ENCODE measurements around the gene TENM3. TPM values are rescaled to one million over a fixed set of nuclear protein-coding genes. Genes with fewer than 3 reads are reported as not detected.

Gene TENM3
- total and polyA plus RNA-seq, 2 of the 8 experiments (the other 6 are each of a cell fraction or from before 2014, with no cell fraction given), result 36.9 to 69.3 TPM

DNA sequence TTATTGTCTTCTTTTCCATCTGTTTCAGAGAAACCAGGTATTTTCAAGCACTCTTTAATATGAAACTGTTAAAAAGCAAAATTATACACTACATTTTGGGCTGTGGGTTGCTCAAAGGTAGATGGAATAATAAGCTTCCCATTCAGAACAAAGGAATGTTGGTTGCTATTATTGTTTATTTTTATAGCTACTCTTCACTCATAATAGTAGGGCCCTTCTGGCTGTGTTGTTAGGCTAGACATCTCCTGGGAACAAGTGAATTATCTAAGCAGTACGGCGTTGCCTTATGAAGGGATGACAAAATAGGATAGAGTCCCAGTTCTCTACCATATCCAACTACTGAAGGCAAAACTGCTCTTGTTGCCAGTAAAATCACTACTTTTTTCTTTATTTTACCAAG, 34.2 kb downstream of the TENM3 start:
- no peak for FAIRE-seq
- TF ChIP-seq ATF2 (IDR thresholded peaks at IDR 0.05; ENCODE audit: low read length) (no peak), CBX8 (IDR thresholded peaks at IDR 0.05; ENCODE audit: borderline replicate concordance, low read depth, low read length) (no peak), EP300 (IDR thresholded peaks at IDR 0.05; ENCODE audit: borderline replicate concordance in 1 of 2, low read depth in 2 of 2, low read length in 2 of 2) (no peak), NRF1 (IDR thresholded peaks at IDR 0.05; ENCODE audit: low read depth, low read length) (no peak), SP2 (IDR thresholded peaks at IDR 0.05; ENCODE audit: low read length) (no peak), HDAC6 (IDR thresholded peaks at IDR 0.05; ENCODE audit: low read depth, low read length) (no peak), POLR2AphosphoS5 (IDR thresholded peaks at IDR 0.05; ENCODE audit: low read depth, low read length) (no peak), POLR2A (IDR thresholded peaks at IDR 0.05; ENCODE audit: control extremely low read depth in 1 of 2, low read depth in 2 of 2, low read length in 2 of 2) (no peak), KDM4A (IDR thresholded peaks at IDR 0.05; ENCODE audit: low read depth, low read length, severe bottlenecking) (no peak), CHD1 (IDR thresholded peaks at IDR 0.05; ENCODE audit: low read depth, low read length) (no peak), TBP (IDR thresholded peaks at IDR 0.05; ENCODE audit: low read depth, low read length) (no peak)
- TF ChIP-seq, protein P1, sequence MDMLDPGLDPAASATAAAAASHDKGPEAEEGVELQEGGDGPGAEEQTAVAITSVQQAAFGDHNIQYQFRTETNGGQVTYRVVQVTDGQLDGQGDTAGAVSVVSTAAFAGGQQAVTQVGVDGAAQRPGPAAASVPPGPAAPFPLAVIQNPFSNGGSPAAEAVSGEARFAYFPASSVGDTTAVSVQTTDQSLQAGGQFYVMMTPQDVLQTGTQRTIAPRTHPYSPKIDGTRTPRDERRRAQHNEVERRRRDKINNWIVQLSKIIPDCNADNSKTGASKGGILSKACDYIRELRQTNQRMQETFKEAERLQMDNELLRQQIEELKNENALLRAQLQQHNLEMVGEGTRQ (IDR thresholded peaks at IDR 0.05; ENCODE audit: low read length), result no peak

More for the DNA sequence above, 34.2 kb downstream of the TENM3 start:
- no peak overlapping the region for H4K91ac ChIP-seq (replicated peaks; ENCODE audit: insufficient read length, low read length)
- no peaks in the 10 kb centered on the region for H4K20me1 ChIP-seq (replicated peaks in 1 of 2; ENCODE audit: control insufficient read depth in 1 of 2, insufficient read depth in 2 of 2, low read length in 2 of 2)
- no peak overlapping the region for H4K5ac ChIP-seq (ENCODE audit: insufficient read length, low read depth, low read length)
- no peak overlapping the region for H3K56ac ChIP-seq (replicated peaks; ENCODE audit: insufficient read length, low read depth, low read length)
- H3K18ac ChIP-seq (ENCODE audit: extremely low read depth, low read length), result no peak overlapping the region
- H2AK5ac ChIP-seq (ENCODE audit: low read depth, low read length), result no peak overlapping the region
- no peak for DNase-seq (ENCODE audit: low read depth in 1 of 2, low spot score in 2 of 2)
- no peak overlapping the region for H3K4ac ChIP-seq (replicated peaks; ENCODE audit: insufficient read length, low read depth, low read length)
- ChIA-PET POLR2A (ENCODE audit: partially characterized antibody) (no interaction called here), CTCF (ENCODE audit: partially characterized antibody) (interaction anchor here (1.2 to 1.7 kb wide), 3 partner anchors 9 to 12 kb away, joined by 3 to 5 read pairs (median 4); no protein-coding TSS in a partner anchor)
- no peak overlapping the region for H2BK5ac ChIP-seq (ENCODE audit: low read depth, low read length)
- no peaks in the 10 kb centered on the region for H3K79me1 ChIP-seq (ENCODE audit: low read depth, low read length)
- no peak overlapping the region for H3K14ac ChIP-seq (ENCODE audit: insufficient read length)
- H3K4me1 ChIP-seq (replicated peaks in 1 of 4; ENCODE audit: control insufficient read depth in 3 of 4, insufficient read depth in 4 of 4, low read length in 3 of 4), result peaks cover 5 to 17% (median 7%) of the 10 kb centered on the region in 4 experiments; a peak in 6 of 7 replicates
- no peaks in the 10 kb centered on the region for H3K27me3 ChIP-seq (replicated peaks in 1 of 4; ENCODE audit: control insufficient read depth in 3 of 4, extremely low read depth in 1 of 4, insufficient read depth in 3 of 4, low read length in 3 of 4)
- WGBS, 2 experiments (ENCODE audit: extremely low coverage in 1 of 2, insufficient coverage in 1 of 2, insufficient read length in 1 of 2, insufficient replicate concordance in 2 of 2, low coverage in 1 of 2, low lambda C conversion rate in 2 of 2, missing lambda C conversion rate in 1 of 2), result 98% methylated on average over 2 of the region's 2 CpGs; no CpG with 5 or more reads in 1 of the 2 experiments
- no peak overlapping the region for H3K27ac ChIP-seq (ENCODE audit: low read depth, low read length)
- no peak overlapping the region for H2AFZ ChIP-seq (ENCODE audit: low read length)
- no peaks in the 10 kb centered on the region for H3K36me3 ChIP-seq (ENCODE audit: control insufficient read depth in 2 of 4, insufficient read depth in 4 of 4, low read length in 3 of 4)
- H2BK120ac ChIP-seq (replicated peaks; ENCODE audit: low read depth, low read length), result no peak overlapping the region
- no peak overlapping the region for H3K4me2 ChIP-seq (ENCODE audit: insufficient read depth in 1 of 2, low read depth in 2 of 2, low read length in 2 of 2)
- H3K9me3 ChIP-seq (ENCODE audit: insufficient read depth in 2 of 2, low read depth in 1 of 2, low read length in 1 of 2), result no peaks in the 10 kb centered on the region
- no peak overlapping the region for H2BK12ac ChIP-seq (ENCODE audit: low read depth, low read length)
- no peak overlapping the region for H2BK20ac ChIP-seq (ENCODE audit: low read length)
- no peak overlapping the region for H3K23ac ChIP-seq (ENCODE audit: insufficient read length)
- no peak overlapping the region for H3K9ac ChIP-seq (replicated peaks in 1 of 4; ENCODE audit: extremely low read depth in 1 of 4, low read depth in 3 of 4, low read length in 3 of 4)
- H2BK15ac ChIP-seq (ENCODE audit: low read length), result no peak overlapping the region
- no peaks in the 10 kb centered on the region for H3K23me2 ChIP-seq (ENCODE audit: low read depth, low read length)
- H3K4me3 ChIP-seq (ENCODE audit: extremely low read depth in 1 of 4, insufficient read depth in 2 of 4, low read depth in 3 of 4, low read length in 4 of 4), result no peak overlapping the region
- no peak overlapping the region for H4K8ac ChIP-seq (ENCODE audit: extremely low read depth, insufficient read depth, low read length)
- H3K79me2 ChIP-seq (ENCODE audit: control insufficient read depth in 1 of 2, insufficient read depth in 2 of 2, low read length in 2 of 2), result no peaks in the 10 kb centered on the region; a peak in 1 of 4 replicates
